Keratinocyte (primary cell): ENCODE results near the gene SAC3D1.

Experiments used
- CTCF ChIP-seq, 3 experiments: IDR thresholded peaks in 1 of 3; conservative IDR thresholded peaks in 1 of 3; optimal IDR thresholded peaks in 1 of 3; 2 replicates in 2 of 3; 3 replicates in 1 of 3; pipeline versions ENCODE3 to v1.5.1; 2011; ENCODE audit warnings: low read length in 3 of 3, mild to moderate bottlenecking in 3 of 3, moderate library complexity in 2 of 3, control low read depth in 1 of 3, inconsistent platforms in 1 of 3; ENCODE audit not compliant: insufficient read depth in 2 of 3; ENCODE audit errors: extremely low read depth in 1 of 3
- EZH2 ChIP-seq: IDR thresholded peaks from one replicate; pipeline ENCODE4 v1.6.1; 2012; ENCODE audit warnings: inconsistent platforms, mild to moderate bottlenecking, low read length, moderate library complexity

- TF ChIP-seq CTCF (optimal IDR thresholded peaks at IDR 0.05 in 1 of 3, IDR thresholded peaks at IDR 0.05 in 1 of 3, conservative IDR thresholded peaks at IDR 0.05 in 1 of 3; ENCODE audit: extremely low read depth in 1 of 3, insufficient read depth in 2 of 3, low read length in 3 of 3) (no peak), EZH2 (no peak)
Measured at GRCh38 chr11:64998690-64999431, 42.1 kb upstream of the SAC3D1 start.
